HTR-8/SVneo (cell line): ENCODE results near the gene ASB10.

Experiments
- DNase-seq: peaks from one replicate; pipeline ENCODE4 v3.0.0; 2011; ENCODE audit warnings: low spot score, mixed read lengths; ENCODE audit not compliant: insufficient read length
- FAIRE-seq: peaks from 2 replicates; lab custom pipeline; 2011; peaks lifted over from hg19 to GRCh38; lab: Jason Lieb, UNC

ASB10 gene

DNA sequence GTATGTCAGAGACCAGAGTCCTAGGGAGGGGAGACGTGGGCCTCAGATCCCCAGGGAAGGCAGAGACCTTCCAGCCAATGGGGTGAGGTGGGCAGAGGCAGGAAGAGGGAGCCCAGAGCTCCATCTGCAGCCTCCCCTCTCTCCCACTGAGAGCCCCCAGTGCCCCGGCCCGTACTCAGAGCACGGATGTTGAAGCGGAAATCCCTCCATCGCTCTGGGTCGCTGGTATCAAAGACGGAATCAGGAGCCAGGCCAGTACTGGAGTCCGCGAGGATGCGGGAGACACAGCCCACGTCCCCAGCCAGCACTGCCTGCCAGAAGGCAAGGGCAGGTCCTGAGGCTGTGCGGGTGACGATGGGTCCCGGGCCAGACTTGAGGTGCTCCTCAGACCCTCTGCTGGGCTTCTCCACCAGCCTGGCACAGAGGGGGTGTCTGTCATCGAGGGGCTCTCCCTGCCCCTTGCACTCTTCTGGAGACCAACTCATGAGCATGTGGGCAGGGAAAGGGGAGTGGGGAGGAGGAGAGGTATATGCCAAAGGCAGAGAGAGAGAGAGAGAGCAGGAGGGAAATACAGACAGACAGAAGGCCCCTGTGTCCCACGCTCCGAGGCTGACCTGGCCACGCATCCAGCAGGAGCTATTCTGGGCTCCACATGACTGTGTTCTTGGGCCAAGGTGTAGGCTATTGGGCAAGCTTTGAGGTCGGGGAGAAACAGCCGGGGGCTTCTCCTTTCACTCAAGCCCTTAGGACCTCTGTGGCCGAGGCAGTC lies at the start of gene ASB10:
Gene ASB10, minus strand, starts transcription at position 611 of the 769 bp plus-strand sequence. Its CDS starts 120 bp downstream, at position 491.
- FAIRE-seq, result no peak

DNA sequence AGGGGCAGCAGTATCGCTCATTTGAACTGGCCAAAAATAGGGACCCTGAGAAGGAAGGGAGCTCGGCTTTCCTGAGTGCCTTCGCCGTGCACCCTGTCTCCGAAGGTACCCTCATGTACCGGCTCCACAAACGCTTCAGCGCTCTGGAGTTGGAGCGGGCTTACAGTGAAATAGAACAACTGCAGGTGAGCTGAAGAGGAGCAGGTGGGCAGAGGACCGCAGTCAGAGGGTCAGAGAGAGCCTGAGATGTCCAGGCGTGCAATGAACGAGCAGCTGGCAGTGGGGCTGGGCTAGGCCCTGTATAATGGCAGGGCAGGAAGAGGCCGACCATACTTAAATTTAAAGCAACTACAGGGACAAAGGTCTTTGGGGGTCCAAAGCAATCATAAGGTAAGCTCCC lies 49.4 kb upstream of the ASB10 start:
- DNase-seq, result no peak
- FAIRE-seq, result no peak

More for the DNA sequence above, at the start of gene ASB10:
- no peak for DNase-seq

- FAIRE-seq, result no peak
- no peak for DNase-seq
Measured at GRCh38 chr7:151235091-151235787, 48.2 kb upstream of the ASB10 start.

DNA sequence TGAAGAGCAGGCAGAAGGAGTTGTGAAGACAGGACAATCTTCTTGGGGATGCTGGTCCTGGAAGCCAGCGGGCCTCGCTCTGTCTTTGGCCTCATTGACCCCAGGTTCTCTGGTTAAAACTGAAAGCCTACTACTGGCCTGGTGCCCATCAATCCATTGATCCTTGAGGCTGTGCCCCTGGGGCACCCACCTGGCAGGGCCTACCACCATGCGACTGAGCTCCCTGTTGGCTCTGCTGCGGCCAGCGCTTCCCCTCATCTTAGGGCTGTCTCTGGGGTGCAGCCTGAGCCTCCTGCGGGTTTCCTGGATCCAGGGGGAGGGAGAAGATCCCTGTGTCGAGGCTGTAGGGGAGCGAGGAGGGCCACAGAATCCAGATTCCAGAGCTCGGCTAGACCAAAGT lies 46.8 kb upstream of the ASB10 start:
- DNase-seq (no peak), FAIRE-seq (no peak)

- no peak for FAIRE-seq
- peak; percentile 68 for DNase-seq
Measured at GRCh38 chr7:151232917-151233701, 46.1 kb upstream of the ASB10 start.

DNA sequence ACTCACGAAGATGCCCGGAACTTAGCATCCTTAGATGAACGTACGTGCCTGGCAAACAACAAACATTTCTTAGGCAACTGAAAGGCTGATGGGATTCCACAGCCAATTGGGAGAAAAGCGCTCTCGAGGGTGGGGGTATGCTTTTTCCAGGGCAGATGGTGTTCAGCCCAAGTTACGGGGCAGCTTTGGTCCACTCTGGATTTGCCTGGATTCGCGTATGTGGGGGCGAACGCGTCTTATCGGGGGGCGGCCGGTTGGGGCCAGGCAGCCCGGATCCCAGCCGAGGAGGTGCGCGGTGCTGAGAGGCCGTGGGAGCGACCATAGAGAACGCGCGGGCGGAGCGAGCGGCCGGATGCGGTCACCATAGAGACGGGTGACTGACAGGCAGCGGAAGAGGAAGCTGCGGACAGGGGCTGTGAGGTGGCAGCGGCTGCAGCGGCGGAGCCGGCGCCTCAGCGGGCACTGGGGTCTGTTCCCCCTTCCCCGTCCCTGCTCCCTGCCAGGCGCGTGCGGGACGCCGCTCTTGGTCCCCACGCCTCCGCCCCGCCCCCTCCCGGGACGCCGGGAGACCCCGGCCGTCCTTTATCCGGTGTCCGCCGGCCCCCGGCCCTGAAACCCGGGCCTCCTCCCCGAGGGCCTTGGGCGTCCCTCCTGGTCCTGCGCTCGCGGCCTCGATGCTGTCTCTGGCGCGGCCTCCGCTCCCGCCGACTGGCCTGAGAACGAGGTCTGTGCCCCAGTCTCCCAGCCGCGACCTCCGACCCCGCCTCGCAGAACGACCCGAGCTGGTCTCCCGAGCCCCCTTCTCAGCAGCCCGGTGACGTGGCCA lies 45.3 kb upstream of the ASB10 start, which contains the start of gene CHPF2:
Gene CHPF2, plus strand, starts transcription at position 393 of the 826 bp plus-strand sequence. CDS start 1,529 bp downstream, outside the sequence.
- DNase-seq (peak; percentile 90), FAIRE-seq (no peak)

GRCh38 chr7:151231080-151231479 lies 44.0 kb upstream of the ASB10 start:
- FAIRE-seq (no peak), DNase-seq (no peak)

DNA sequence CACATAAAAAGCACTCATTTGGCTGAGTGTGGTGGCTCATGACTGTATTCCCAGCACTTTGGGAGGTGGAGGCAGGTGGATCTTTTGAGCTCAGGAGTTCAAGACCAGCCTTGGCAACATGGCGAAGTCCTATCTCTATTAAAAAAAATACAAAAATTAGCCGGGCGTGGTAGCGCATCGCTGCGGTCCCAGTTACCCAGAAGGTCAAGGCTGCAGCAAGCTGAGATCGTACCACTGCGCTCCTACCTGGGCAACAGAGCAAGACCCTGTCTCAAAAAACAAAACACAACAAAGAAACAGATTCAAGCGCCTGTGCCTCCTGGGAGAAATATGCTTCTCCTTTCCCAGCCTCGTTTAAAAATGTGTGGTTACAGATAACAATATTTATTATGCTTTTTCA lies 42.2 kb upstream of the ASB10 start:
- DNase-seq, result no peak
- FAIRE-seq, result no peak

GRCh38 chr7:151228024-151228866 lies 41.2 kb upstream of the ASB10 start:
- FAIRE-seq (no peak), DNase-seq (no peak)

DNA sequence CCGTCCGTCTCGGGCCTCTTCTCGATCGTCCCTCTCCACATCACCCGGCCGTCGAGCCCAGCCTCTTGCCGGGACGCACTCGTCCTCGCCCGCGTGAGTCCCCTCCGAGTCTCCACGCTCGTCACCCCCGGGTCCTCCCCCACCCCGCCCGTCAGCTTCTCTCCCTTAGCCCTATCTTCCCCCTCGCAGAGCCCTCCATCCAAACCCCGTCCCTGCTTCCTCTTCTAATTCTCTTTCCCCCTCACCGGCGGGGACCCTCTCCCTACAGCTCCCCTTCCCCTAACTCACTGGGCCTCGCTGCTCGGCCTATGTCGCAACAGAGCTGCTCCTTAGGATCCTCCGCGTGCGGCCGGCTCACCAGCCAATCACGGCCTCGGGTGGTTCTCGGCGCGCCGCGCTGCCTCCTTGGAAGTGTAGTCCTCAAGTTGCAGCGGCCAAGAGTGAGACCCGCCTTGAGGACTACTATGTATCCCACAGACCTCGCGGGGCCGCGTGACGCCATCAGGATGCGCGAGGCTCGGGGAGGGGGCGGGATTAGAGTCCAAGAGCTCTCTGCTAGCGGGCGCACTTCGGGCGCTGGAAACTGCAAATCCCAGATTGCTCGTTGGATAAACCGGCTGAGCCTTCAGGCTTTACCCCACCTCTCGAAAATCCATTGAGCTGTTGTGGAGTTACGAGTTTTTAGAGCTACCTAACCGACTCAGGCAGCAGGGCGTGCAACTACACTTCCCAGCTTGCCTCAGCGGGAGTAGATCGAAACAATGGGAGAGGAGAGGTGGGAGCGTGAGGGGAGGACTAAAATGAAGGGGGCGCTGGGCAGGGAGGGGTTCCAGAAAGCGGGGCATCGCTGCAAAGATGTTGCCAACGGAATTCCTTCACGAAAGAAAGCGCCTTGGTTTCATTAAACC lies 40.1 kb upstream of the ASB10 start, which contains the start of gene ABCF2:
Gene ABCF2, minus strand, starts transcription at position 331 of the 908 bp plus-strand sequence. CDS start 747 bp downstream, outside the sequence.
- DNase-seq (peak; percentile 96), FAIRE-seq (peak; percentile 42)

DNA sequence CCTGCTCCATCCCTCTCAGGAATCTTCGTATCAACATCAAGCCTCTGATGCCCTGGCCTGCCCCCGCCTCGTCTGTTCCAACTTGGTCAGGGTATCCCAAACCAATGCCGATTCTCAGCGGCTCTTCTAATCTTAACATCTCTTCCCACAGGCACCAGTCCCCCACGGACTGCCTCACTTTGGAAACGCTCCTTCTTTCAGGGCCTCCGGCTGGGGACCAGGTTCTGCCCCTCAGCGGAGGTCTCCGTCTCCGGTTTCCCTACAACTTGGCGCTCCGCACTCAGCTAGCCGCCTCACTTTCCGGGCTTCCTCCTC lies 39.5 kb upstream of the ASB10 start:
- DNase-seq (no peak), FAIRE-seq (no peak)

- DNase-seq (no peak), FAIRE-seq (no peak)
Measured at GRCh38 chr7:151225948-151226510, 39.0 kb upstream of the ASB10 start.

DNA sequence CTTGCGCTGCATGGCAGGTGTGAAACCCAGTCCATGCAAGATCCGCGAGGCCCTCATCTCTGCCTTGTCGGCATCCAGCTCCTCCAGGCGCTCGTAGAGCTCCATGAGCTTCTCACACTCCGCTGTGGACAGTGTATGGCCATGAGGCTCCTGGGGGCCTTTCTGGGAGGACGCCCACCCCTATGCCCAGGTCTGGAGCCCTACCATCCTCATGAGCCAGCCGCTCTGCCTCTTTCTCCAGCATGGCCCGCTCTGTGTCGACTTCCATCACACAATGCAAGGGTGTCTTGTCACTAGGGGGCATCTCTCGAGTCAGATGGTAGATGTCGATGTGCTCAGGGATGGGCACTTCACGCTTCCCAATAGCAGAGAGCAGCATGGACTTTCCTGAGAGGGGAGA lies 36.7 kb upstream of the ASB10 start:
- DNase-seq, result no peak
- FAIRE-seq, result no peak

DNA sequence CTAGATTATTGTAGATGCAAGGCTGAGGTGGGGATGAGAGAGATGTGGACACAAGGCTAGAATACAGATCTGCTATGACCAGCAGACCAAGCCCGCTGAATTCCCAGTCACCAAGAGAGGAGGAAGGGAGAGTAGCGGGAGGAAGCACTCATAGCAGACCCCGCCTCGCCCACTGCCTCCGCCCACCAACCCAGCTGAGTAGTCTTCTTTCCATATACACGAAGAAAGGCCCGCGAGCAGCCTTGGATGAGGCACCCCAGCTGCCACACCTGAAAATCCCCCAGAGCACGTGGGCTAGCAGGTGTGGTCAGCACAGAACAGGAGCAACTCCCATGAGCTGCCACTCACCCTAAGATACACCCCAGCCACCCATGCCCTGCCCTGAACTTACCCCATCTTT lies 31.1 kb upstream of the ASB10 start:
- FAIRE-seq (no peak), DNase-seq (no peak)

DNA sequence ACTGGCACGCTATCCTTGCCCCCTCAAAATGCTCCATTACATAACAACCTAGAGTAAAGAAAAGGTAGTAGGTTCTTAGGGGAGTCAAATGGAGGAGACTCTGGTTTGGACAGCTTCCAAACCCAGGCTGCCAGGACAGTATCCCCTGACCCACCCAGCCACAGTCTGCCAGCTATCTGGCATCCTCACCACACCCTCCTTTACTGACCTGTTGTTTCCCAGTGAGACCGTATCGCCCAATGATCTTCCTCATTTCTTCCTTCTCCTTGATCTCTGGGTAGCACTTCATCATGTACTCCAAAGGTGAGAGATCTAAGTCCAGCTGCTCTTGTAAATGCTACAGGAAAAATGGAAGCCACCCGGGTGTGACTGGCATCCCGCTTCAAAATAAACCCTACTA lies 28.3 kb upstream of the ASB10 start:
- FAIRE-seq (no peak), DNase-seq (no peak)

DNA sequence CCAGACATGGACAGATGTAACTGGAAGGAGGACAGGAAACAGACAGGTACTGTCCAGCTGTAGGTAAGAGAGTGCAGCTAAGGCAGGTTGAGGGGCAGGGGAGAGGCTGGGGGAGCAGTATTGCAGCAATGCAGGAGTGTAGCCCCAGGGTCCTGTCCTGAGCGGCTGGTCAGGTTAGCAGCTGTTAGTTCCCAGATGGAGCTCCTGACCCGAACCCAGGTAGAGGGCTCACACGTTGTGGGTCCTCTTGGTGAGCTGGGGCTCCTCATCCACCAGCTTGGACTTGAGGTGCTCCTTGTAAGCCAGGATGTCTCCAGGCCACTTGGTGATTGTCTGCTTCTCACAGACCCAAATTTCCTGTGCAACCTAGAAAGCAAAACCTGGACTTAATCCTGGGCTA lies 26.8 kb upstream of the ASB10 start:
- FAIRE-seq, result no peak
- no peak for DNase-seq

DNA sequence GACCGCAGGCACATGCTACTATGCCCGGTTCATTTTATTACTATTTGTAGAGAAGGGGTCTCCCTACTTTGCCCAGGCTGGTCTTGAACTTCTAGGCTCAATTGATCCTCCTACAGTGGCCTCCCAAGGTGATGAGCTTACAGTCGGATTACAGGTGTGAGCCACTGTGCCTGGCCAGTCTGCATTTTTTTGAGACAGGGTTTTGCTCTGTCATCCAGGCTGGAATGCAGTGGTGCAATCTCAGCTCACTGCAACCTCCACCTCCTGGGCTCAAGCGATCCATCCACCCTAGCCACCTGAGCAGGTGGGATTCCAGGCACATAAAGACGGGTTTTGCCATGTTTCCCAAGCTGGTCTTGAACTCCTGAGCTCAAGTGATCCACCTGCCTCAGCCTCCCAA lies 25.6 kb upstream of the ASB10 start:
- DNase-seq, result no peak
- no peak for FAIRE-seq
